ENCODE measurements around the gene SUGCT. TPM values are rescaled to one million over a fixed set of nuclear protein-coding genes. Genes with fewer than 3 reads are reported as not detected.

The SUGCT gene
- total RNA-seq, 2 experiments from 2014 or later: not detected

GRCh38 chr7:40470817-40471216, 336.0 kb downstream of the SUGCT start:
- Histone ChIP-seq H3K27ac (ENCODE audit: low read depth, low read length, poor library complexity, severe bottlenecking) (no peak overlapping the region), H3K79me2 (ENCODE audit: insufficient read depth, low read depth, low read length) (no peaks in the 10 kb centered on the region), H3K4me3 (ENCODE audit: low read depth, low read length, poor library complexity, severe bottlenecking) (no peak overlapping the region), H3K4me2 (ENCODE audit: low read length) (no peak overlapping the region), H2AFZ (ENCODE audit: low read length) (no peak overlapping the region), H3K9me2 (ENCODE audit: insufficient read depth, low read length) (no peaks in the 10 kb centered on the region), H3K36me3 (ENCODE audit: insufficient read depth, low read length) (no peaks in the 10 kb centered on the region), H4K20me1 (ENCODE audit: insufficient read depth, low read length) (no peaks in the 10 kb centered on the region), H3K9me3 (ENCODE audit: low read length) (no peaks in the 10 kb centered on the region), H3K4me1 (ENCODE audit: insufficient read depth, low read length, poor library complexity, severe bottlenecking) (no peaks in the 10 kb centered on the region)
- DNase-seq (ENCODE audit: low spot score): no peak
- POLR2A ChIA-PET: no interaction called here
- intact Hi-C loops (cut with micrococcal nuclease; ENCODE audit: unreplicated experiment): no loop called here
- CTCF ChIA-PET (ENCODE audit: unreplicated experiment): no interaction called here
- TF ChIP-seq EZH2phosphoT487 (IDR thresholded peaks at IDR 0.05; ENCODE audit: borderline replicate concordance, low read depth, low read length): no peak
- no peak for TF ChIP-seq CTCF (conservative IDR thresholded peaks at IDR 0.05; ENCODE audit: low read length)
- BruUV-seq (replicated peaks): no TSS peak

GRCh38 chr7:40471891-40472290, 337.1 kb downstream of the SUGCT start:
- H3K4me3 ChIP-seq (ENCODE audit: low read depth, low read length, poor library complexity, severe bottlenecking): no peak overlapping the region
- no peaks in the 10 kb centered on the region for H3K9me3 ChIP-seq (ENCODE audit: low read length)
- H3K9me2 ChIP-seq (ENCODE audit: insufficient read depth, low read length): no peaks in the 10 kb centered on the region
- H3K4me2 ChIP-seq (ENCODE audit: low read length): no peak overlapping the region
- CTCF ChIA-PET (ENCODE audit: unreplicated experiment): no interaction called here
- no peak overlapping the region for H2AFZ ChIP-seq (ENCODE audit: low read length)
- POLR2A ChIA-PET: interaction anchor here (0.7 to 0.8 kb wide), 2 partner anchors 53 to 102 kb away, joined by 3 to 6 read pairs; no protein-coding TSS in a partner anchor
- TF ChIP-seq EZH2phosphoT487 (IDR thresholded peaks at IDR 0.05; ENCODE audit: borderline replicate concordance, low read depth, low read length) (no peak), CTCF (conservative IDR thresholded peaks at IDR 0.05; ENCODE audit: low read length) (no peak)
- no peak for DNase-seq (ENCODE audit: low spot score)
- H3K4me1 ChIP-seq (ENCODE audit: insufficient read depth, low read length, poor library complexity, severe bottlenecking): no peaks in the 10 kb centered on the region
- no TSS peak for BruUV-seq (replicated peaks)
- intact Hi-C loops (cut with micrococcal nuclease; ENCODE audit: unreplicated experiment): no loop called here
- no peaks in the 10 kb centered on the region for H4K20me1 ChIP-seq (ENCODE audit: insufficient read depth, low read length)
- no peaks in the 10 kb centered on the region for H3K36me3 ChIP-seq (ENCODE audit: insufficient read depth, low read length)
- no peaks in the 10 kb centered on the region for H3K79me2 ChIP-seq (ENCODE audit: insufficient read depth, low read depth, low read length)
- H3K27ac ChIP-seq (ENCODE audit: low read depth, low read length, poor library complexity, severe bottlenecking): no peak overlapping the region

GRCh38 chr7:40474790-40475680, 340.2 kb downstream of the SUGCT start:
- Histone ChIP-seq H3K4me1 (ENCODE audit: insufficient read depth, low read length, poor library complexity, severe bottlenecking) (no peaks in the 10 kb centered on the region), H3K9me2 (ENCODE audit: insufficient read depth, low read length) (no peaks in the 10 kb centered on the region), H3K9me3 (ENCODE audit: low read length) (no peaks in the 10 kb centered on the region), H3K4me3 (ENCODE audit: low read depth, low read length, poor library complexity, severe bottlenecking) (no peak overlapping the region), H3K4me2 (ENCODE audit: low read length) (no peak overlapping the region), H4K20me1 (ENCODE audit: insufficient read depth, low read length) (no peaks in the 10 kb centered on the region), H3K79me2 (ENCODE audit: insufficient read depth, low read depth, low read length) (no peaks in the 10 kb centered on the region), H3K27ac (ENCODE audit: low read depth, low read length, poor library complexity, severe bottlenecking) (no peak overlapping the region), H2AFZ (ENCODE audit: low read length) (no peak overlapping the region), H3K36me3 (ENCODE audit: insufficient read depth, low read length) (no peaks in the 10 kb centered on the region)
- TF ChIP-seq CTCF (conservative IDR thresholded peaks at IDR 0.05; ENCODE audit: low read length) (no peak), EZH2phosphoT487 (IDR thresholded peaks at IDR 0.05; ENCODE audit: borderline replicate concordance, low read depth, low read length) (no peak)
- CTCF ChIA-PET (ENCODE audit: unreplicated experiment): no interaction called here
- no peak for DNase-seq (ENCODE audit: low spot score)
- no TSS peak for BruUV-seq (replicated peaks)
- intact Hi-C loops (cut with micrococcal nuclease; ENCODE audit: unreplicated experiment): no loop called here
- POLR2A ChIA-PET: no interaction called here

Data from OCI-LY7 (cell line).